Fibroblast of lung (primary cell): Measurements from ENCODE around the gene AMFR. TPM values are rescaled to one million over a fixed set of nuclear protein-coding genes. Genes with fewer than 3 reads are reported as not detected.
"Not testable (repeated sequence)": the region's sequence is repeated elsewhere in the genome, so short reads cannot be mapped to it uniquely, and the experiment has no call there.

Experiments used
- DNase-seq, 2 donors: peaks; one replicate each; pipeline versions ENCODE4 v3.0.0 to v3.0.0-alpha.2; 2010; ENCODE audit warnings: low read depth in 2 of 2
- H2AFZ ChIP-seq: 2 replicates; pipeline ENCODE4 v1.5.1; 2012; ENCODE audit warnings: low read length, control low read depth, inconsistent platforms
- H3K27ac ChIP-seq: 2 replicates; pipeline ENCODE4 v1.5.1; 2011; ENCODE audit warnings: low read length, control low read depth; ENCODE audit not compliant: insufficient read depth
- H3K27me3 ChIP-seq: 2 replicates; pipeline ENCODE4 v1.5.1; 2011; ENCODE audit warnings: mild to moderate bottlenecking, low read length; ENCODE audit not compliant: control insufficient read depth, insufficient read depth
- H3K36me3 ChIP-seq: 2 replicates; pipeline ENCODE4 v1.5.1; 2011; ENCODE audit warnings: low read length; ENCODE audit not compliant: control insufficient read depth, insufficient read depth
- H3K4me1 ChIP-seq: 2 replicates; pipeline ENCODE4 v1.5.1; 2011; ENCODE audit warnings: low read length; ENCODE audit not compliant: control insufficient read depth, insufficient read depth; ENCODE audit errors: extremely low read depth
- H3K4me2 ChIP-seq: 2 replicates; pipeline ENCODE4 v1.5.1; 2011; ENCODE audit warnings: low read length, control low read depth; ENCODE audit not compliant: insufficient read depth; ENCODE audit errors: extremely low read depth
- H3K4me3 ChIP-seq, 4 experiments: fragments of 200-600 bp in 1 of 4; sonication (generic) in 1 of 4; replicated peaks in 1 of 4; 2 replicates each; pipeline ENCODE4 v1.5.1; 2011 to 2016; ENCODE audit warnings: low read length in 4 of 4, low read depth in 3 of 4, mild to moderate bottlenecking in 3 of 4, control low read depth in 2 of 4, inconsistent platforms in 1 of 4, mixed read lengths in 1 of 4; ENCODE audit not compliant: insufficient read depth in 1 of 4; ENCODE audit errors: control extremely low read depth in 1 of 4
- H3K79me2 ChIP-seq: 2 replicates; pipeline ENCODE4 v1.5.1; 2012; ENCODE audit warnings: mild to moderate bottlenecking, low read length, inconsistent platforms; ENCODE audit not compliant: control insufficient read depth, insufficient read depth
- H3K9ac ChIP-seq: 2 replicates; pipeline ENCODE4 v1.5.1; 2011; ENCODE audit warnings: mild to moderate bottlenecking, low read length, control low read depth; ENCODE audit not compliant: insufficient read depth
- H3K9me3 ChIP-seq: 2 replicates; pipeline ENCODE4 v1.5.1; 2012; ENCODE audit warnings: low read depth, low read length; ENCODE audit not compliant: control insufficient read depth, insufficient read depth
- H4K20me1 ChIP-seq: 2 replicates; pipeline ENCODE4 v1.5.1; 2011; ENCODE audit warnings: low read length; ENCODE audit not compliant: control insufficient read depth, insufficient read depth; ENCODE audit errors: extremely low read depth
- CTCF ChIP-seq, 2 donors: IDR thresholded peaks in 1 of 2; conservative IDR thresholded peaks in 1 of 2; 1 replicate in 1 of 2; 2 replicates in 1 of 2; pipeline ENCODE4 v1.5.1; 2011 to 2012; ENCODE audit warnings: low read length in 2 of 2, control low read depth in 1 of 2, inconsistent platforms in 1 of 2, low read depth in 1 of 2, mild to moderate bottlenecking in 1 of 2
- EZH2 ChIP-seq: IDR thresholded peaks from 2 replicates; pipeline ENCODE4 v1.5.1; 2012; ENCODE audit warnings: low read length, control low read depth, mild to moderate bottlenecking; ENCODE audit errors: missing control alignments
- polyA plus RNA-seq, 2 donors: library from polyadenylated mRNA; depleted of rRNA in 1 of 2; stranded (reverse) in 1 of 2; unstranded in 1 of 2; fragments of >200 nt; gene quantifications; 2 replicates each; pipeline ENCODE4 v1.2.1, GENCODE V29; 2011 to 2012; ENCODE audit warnings: missing spikeins in 1 of 2
- total RNA-seq: library from RNA; depleted of rRNA; stranded (reverse); fragments of >200 nt; gene quantifications from 2 replicates; pipeline ENCODE4 v1.2.1, GENCODE V29; 2014

The AMFR gene
- total and polyA plus RNA-seq, 2 donors (not counting 1 experiment from before 2014, with no cell fraction given) = 75.9 to 413 TPM

- peaks cover 8% of the 10 kb centered on the region for H3K36me3 ChIP-seq
- no peak overlapping the region for H3K4me2 ChIP-seq
- peak in 1 of 2 donors; percentile 83 for DNase-seq
- no peak overlapping the region for H2AFZ ChIP-seq
- H3K9ac ChIP-seq = no peak overlapping the region
- TF ChIP-seq EZH2 (no peak), CTCF (conservative IDR thresholded peaks at IDR 0.05 in 1 of 2, IDR thresholded peaks at IDR 0.05 in 1 of 2; ENCODE audit: low read depth in 1 of 2, low read length in 2 of 2) (no peak)
- no peak overlapping the region for H3K27ac ChIP-seq
- H4K20me1 ChIP-seq = no peaks in the 10 kb centered on the region
- no peaks in the 10 kb centered on the region for H3K4me1 ChIP-seq
- no peaks in the 10 kb centered on the region for H3K9me3 ChIP-seq
- no peak overlapping the region for H3K4me3 ChIP-seq
- H3K79me2 ChIP-seq = no peaks in the 10 kb centered on the region
- H3K27me3 ChIP-seq = no peaks in the 10 kb centered on the region
Measured at GRCh38 chr16:56382901-56383355, 42.4 kb downstream of the AMFR start.

GRCh38 chr16:56382459-56382858 is 42.9 kb downstream of the AMFR start:
- no peak overlapping the region for H2AFZ ChIP-seq
- no peaks in the 10 kb centered on the region for H4K20me1 ChIP-seq
- TF ChIP-seq EZH2 (no peak), CTCF (conservative IDR thresholded peaks at IDR 0.05 in 1 of 2, IDR thresholded peaks at IDR 0.05 in 1 of 2; ENCODE audit: low read depth in 1 of 2, low read length in 2 of 2) (no peak)
- H3K9me3 ChIP-seq = no peaks in the 10 kb centered on the region
- H3K36me3 ChIP-seq = peaks cover 8% of the 10 kb centered on the region
- no peaks in the 10 kb centered on the region for H3K79me2 ChIP-seq
- no peaks in the 10 kb centered on the region for H3K27me3 ChIP-seq
- no peak for DNase-seq
- no peak overlapping the region for H3K27ac ChIP-seq
- no peak overlapping the region for H3K4me2 ChIP-seq
- no peak overlapping the region for H3K9ac ChIP-seq
- no peak overlapping the region for H3K4me3 ChIP-seq
- H3K4me1 ChIP-seq = no peaks in the 10 kb centered on the region

- H3K36me3 ChIP-seq, H3K27me3 ChIP-seq, H3K4me2 ChIP-seq, DNase-seq, H4K20me1 ChIP-seq, H3K4me3 ChIP-seq, H3K9ac ChIP-seq, H3K4me1 ChIP-seq, H2AFZ ChIP-seq, H3K9me3 ChIP-seq, H3K79me2 ChIP-seq, H3K27ac ChIP-seq: not testable (repeated sequence)
Measured at GRCh38 chr16:56380778-56381485, 44.4 kb downstream of the AMFR start.

GRCh38 chr16:56379044-56379443 is 46.3 kb downstream of the AMFR start:
- not testable (repeated sequence) for H3K36me3 ChIP-seq, H3K4me1 ChIP-seq, H3K9me3 ChIP-seq, H3K27me3 ChIP-seq, H3K4me2 ChIP-seq, H2AFZ ChIP-seq, DNase-seq, H3K4me3 ChIP-seq, H3K79me2 ChIP-seq, H4K20me1 ChIP-seq, H3K27ac ChIP-seq, H3K9ac ChIP-seq

GRCh38 chr16:56375792-56376191 is 49.6 kb downstream of the AMFR start:
- H3K4me2 ChIP-seq, DNase-seq, H3K27ac ChIP-seq, H2AFZ ChIP-seq, H3K4me1 ChIP-seq, H3K9me3 ChIP-seq, H3K27me3 ChIP-seq, H3K36me3 ChIP-seq, H3K9ac ChIP-seq, H3K79me2 ChIP-seq, H3K4me3 ChIP-seq, H4K20me1 ChIP-seq: not testable (repeated sequence)
